GM12878 (cell line): ENCODE data around the gene ITM2C.

Experiments
- BCL3 ChIP-seq: IDR thresholded peaks from 2 replicates; pipeline ENCODE4 v1.6.1; 2011; ENCODE audit warnings: borderline replicate concordance, low read depth, mild to moderate bottlenecking, moderate library complexity, low read length; ENCODE audit not compliant: insufficient read depth, poor library complexity, severe bottlenecking
- CEBPZ ChIP-seq: fragments of 150-350 bp; IDR thresholded peaks from 2 replicates; pipeline ENCODE4 v1.6.1; 2016; ENCODE audit warnings: low read depth, low read length
- CTCF ChIP-seq, 3 experiments: IDR thresholded peaks in 2 of 3; conservative IDR thresholded peaks in 1 of 3; 2 replicates each; pipeline ENCODE4 v1.5.1; 2011; ENCODE audit warnings: low read depth in 3 of 3, low read length in 3 of 3, mild to moderate bottlenecking in 3 of 3, control low read depth in 2 of 3, moderate library complexity in 2 of 3, inconsistent platforms in 1 of 3, mixed read lengths in 1 of 3; ENCODE audit not compliant: control insufficient read depth in 2 of 3, insufficient read depth in 1 of 3; ENCODE audit errors: extremely low read depth in 1 of 3
- ETV6 ChIP-seq, 2 experiments: fragments of 450-650 bp in 1 of 2; IDR thresholded peaks in 1 of 2; conservative IDR thresholded peaks in 1 of 2; 2 replicates each; pipeline ENCODE4 v1.6.1; 2014; ENCODE audit warnings: antibody characterized with exemption in 1 of 2, borderline replicate concordance in 1 of 2, low read depth in 1 of 2, mild to moderate bottlenecking in 1 of 2, moderate library complexity in 1 of 2
- FOXM1 ChIP-seq: IDR thresholded peaks from 2 replicates; pipeline ENCODE4 v1.6.1; 2012; ENCODE audit warnings: low read depth, mild to moderate bottlenecking, inconsistent platforms, low read length, moderate library complexity
- HDAC2 ChIP-seq: fragments of 200-600 bp; sonication (generic); IDR thresholded peaks from 2 replicates; pipeline ENCODE4 v1.6.1; 2017
- NFIC ChIP-seq: IDR thresholded peaks from 2 replicates; pipeline ENCODE4 v1.6.1; 2012; ENCODE audit warnings: low read depth, mild to moderate bottlenecking, inconsistent platforms, low read length, moderate library complexity
- SMC3 ChIP-seq: IDR thresholded peaks from 2 replicates; pipeline ENCODE4 v1.6.1; 2011; ENCODE audit warnings: low read length, improper control_type of control experiment, borderline replicate concordance
- SRF ChIP-seq, 2 experiments: IDR thresholded peaks; 2 replicates each; pipeline ENCODE4 v1.6.1; 2011; ENCODE audit warnings: low read depth in 2 of 2, low read length in 2 of 2, mild to moderate bottlenecking in 1 of 2, moderate library complexity in 1 of 2
- STAT3 ChIP-seq: IDR thresholded peaks from 2 replicates; pipeline ENCODE4 v1.6.1; 2011; ENCODE audit warnings: low read depth, low read length, improper control_type of control experiment
- ZBTB11 ChIP-seq: fragments of 450-650 bp; formaldehyde crosslinking; IDR thresholded peaks from 2 replicates; pipeline ENCODE4 v1.5.0; 2022; ENCODE audit warnings: mild to moderate bottlenecking, missing genetic modification characterization
- TF ChIP-seq, protein P1 (sequence below): IDR thresholded peaks from 2 replicates; pipeline ENCODE4 v1.6.1; 2012; ENCODE audit warnings: low read length, inconsistent platforms
- TF ChIP-seq, protein P2 (sequence below): fragments of 450-650 bp; IDR thresholded peaks from 2 replicates; pipeline ENCODE4 v1.6.1; 2017; ENCODE audit warnings: mild to moderate bottlenecking, low read depth, inconsistent platforms; ENCODE audit not compliant: poor library complexity, severe bottlenecking
- TF ChIP-seq, protein P3 (sequence below): fragments of 450-650 bp; IDR thresholded peaks from 2 replicates; pipeline ENCODE4 v1.6.1; 2017; ENCODE audit warnings: mild to moderate bottlenecking

GRCh38 chr2:230864605-230865306 is at the start of gene ITM2C:
- TF ChIP-seq SMC3 = no peak; the same call in 1 of the 2 replicates
- TF ChIP-seq NFIC = no peak
- no peak for TF ChIP-seq ZBTB11 (CRISPR knock-in tag)
- TF ChIP-seq, protein P1, sequence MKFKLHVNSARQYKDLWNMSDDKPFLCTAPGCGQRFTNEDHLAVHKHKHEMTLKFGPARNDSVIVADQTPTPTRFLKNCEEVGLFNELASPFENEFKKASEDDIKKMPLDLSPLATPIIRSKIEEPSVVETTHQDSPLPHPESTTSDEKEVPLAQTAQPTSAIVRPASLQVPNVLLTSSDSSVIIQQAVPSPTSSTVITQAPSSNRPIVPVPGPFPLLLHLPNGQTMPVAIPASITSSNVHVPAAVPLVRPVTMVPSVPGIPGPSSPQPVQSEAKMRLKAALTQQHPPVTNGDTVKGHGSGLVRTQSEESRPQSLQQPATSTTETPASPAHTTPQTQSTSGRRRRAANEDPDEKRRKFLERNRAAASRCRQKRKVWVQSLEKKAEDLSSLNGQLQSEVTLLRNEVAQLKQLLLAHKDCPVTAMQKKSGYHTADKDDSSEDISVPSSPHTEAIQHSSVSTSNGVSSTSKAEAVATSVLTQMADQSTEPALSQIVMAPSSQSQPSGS = no peak
- no peak for TF ChIP-seq BCL3
- TF ChIP-seq ETV6 (conservative IDR thresholded peaks at IDR 0.05 in 1 of 2, IDR thresholded peaks at IDR 0.05 in 1 of 2; ENCODE audit: borderline replicate concordance in 1 of 2, low read depth in 1 of 2) = no peak
- peak; percentile 50 to 52 (median 52); a peak in 5 of 6 replicates for TF ChIP-seq CTCF (IDR thresholded peaks at IDR 0.05 in 2 of 3, conservative IDR thresholded peaks at IDR 0.05 in 1 of 3; ENCODE audit: control insufficient read depth in 2 of 3, extremely low read depth in 1 of 3, insufficient read depth in 1 of 3, low read depth in 3 of 3, low read length in 3 of 3)
- TF ChIP-seq, protein P2, sequence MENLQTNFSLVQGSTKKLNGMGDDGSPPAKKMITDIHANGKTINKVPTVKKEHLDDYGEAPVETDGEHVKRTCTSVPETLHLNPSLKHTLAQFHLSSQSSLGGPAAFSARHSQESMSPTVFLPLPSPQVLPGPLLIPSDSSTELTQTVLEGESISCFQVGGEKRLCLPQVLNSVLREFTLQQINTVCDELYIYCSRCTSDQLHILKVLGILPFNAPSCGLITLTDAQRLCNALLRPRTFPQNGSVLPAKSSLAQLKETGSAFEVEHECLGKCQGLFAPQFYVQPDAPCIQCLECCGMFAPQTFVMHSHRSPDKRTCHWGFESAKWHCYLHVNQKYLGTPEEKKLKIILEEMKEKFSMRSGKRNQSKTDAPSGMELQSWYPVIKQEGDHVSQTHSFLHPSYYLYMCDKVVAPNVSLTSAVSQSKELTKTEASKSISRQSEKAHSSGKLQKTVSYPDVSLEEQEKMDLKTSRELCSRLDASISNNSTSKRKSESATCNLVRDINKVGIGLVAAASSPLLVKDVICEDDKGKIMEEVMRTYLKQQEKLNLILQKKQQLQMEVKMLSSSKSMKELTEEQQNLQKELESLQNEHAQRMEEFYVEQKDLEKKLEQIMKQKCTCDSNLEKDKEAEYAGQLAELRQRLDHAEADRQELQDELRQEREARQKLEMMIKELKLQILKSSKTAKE = no peak
- TF ChIP-seq, protein P3, sequence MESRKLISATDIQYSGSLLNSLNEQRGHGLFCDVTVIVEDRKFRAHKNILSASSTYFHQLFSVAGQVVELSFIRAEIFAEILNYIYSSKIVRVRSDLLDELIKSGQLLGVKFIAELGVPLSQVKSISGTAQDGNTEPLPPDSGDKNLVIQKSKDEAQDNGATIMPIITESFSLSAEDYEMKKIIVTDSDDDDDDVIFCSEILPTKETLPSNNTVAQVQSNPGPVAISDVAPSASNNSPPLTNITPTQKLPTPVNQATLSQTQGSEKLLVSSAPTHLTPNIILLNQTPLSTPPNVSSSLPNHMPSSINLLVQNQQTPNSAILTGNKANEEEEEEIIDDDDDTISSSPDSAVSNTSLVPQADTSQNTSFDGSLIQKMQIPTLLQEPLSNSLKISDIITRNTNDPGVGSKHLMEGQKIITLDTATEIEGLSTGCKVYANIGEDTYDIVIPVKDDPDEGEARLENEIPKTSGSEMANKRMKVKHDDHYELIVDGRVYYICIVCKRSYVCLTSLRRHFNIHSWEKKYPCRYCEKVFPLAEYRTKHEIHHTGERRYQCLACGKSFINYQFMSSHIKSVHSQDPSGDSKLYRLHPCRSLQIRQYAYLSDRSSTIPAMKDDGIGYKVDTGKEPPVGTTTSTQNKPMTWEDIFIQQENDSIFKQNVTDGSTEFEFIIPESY = no peak
- no peak for TF ChIP-seq CEBPZ
- no peak for TF ChIP-seq FOXM1
- no peak for TF ChIP-seq HDAC2
- TF ChIP-seq STAT3 = no peak
- no peak for TF ChIP-seq SRF (IDR thresholded peaks at IDR 0.05; ENCODE audit: low read depth in 2 of 2, low read length in 2 of 2)
